ENCODE measurements around the gene ARHGAP15. TPM values are rescaled to one million over a fixed set of nuclear protein-coding genes. Genes with fewer than 3 reads are reported as not detected.

Gene ARHGAP15
- total and polyA plus RNA-seq, 7 experiments from 2014 or later: 164 to 311 (median 201) TPM

- Mint-ChIP-seq H3K36me3 (peaks cover 15 to 59% (median 28%) of the 10 kb centered on the region in 5 donors), H3K27me3 (no peaks in the 10 kb centered on the region), H3K4me3 (peak overlapping the region in 1 of 10 donors; percentile 11), H3K9me3 (no peaks in the 10 kb centered on the region), H3K4me1 (peaks cover 20 to 83% (median 78%) of the 10 kb centered on the region in 7 donors), H3K27ac (peak overlapping the region in 7 of 9 donors; percentile 9 to 81 (median 33))
- Histone ChIP-seq H3K4me3 (ENCODE audit: low read length) (no peak overlapping the region), H3K9me3 (ENCODE audit: control insufficient read depth in 2 of 3, low read length in 3 of 3) (no peaks in the 10 kb centered on the region), H3K27ac (ENCODE audit: low read depth, low read length) (no peak overlapping the region), H3K4me1 (ENCODE audit: control insufficient read depth in 2 of 2, insufficient read depth in 2 of 2, low read length in 2 of 2) (no peaks in the 10 kb centered on the region), H3K36me3 (ENCODE audit: control insufficient read depth in 2 of 3, insufficient read depth in 3 of 3, low read length in 3 of 3) (peaks cover 0 to 27% (median 0%) of the 10 kb centered on the region in 3 experiments), H3K27me3 (ENCODE audit: control insufficient read depth in 2 of 2, insufficient read depth in 2 of 2, low read length in 2 of 2) (no peaks in the 10 kb centered on the region)
- DNase-seq (no peak), ATAC-seq (no peak)
- intact Hi-C loops (cut with micrococcal nuclease): loop anchor here in 1 of 2 donors (2.0 kb wide), 1 partner anchor 15 kb away; no protein-coding TSS in a partner anchor
- ChIA-PET CTCF (interaction anchor here (2.0 kb wide), 1 partner anchor 81 kb away, joined by 6 read pairs; no protein-coding TSS in a partner anchor), POLR2A (interaction anchor here (0.8 to 1.5 kb wide), 3 partner anchors 10 to 14 kb away, joined by 3 to 7 read pairs (median 3); no protein-coding TSS in a partner anchor)
Measured at GRCh38 chr2:143192106-143192505, 62.9 kb downstream of the ARHGAP15 start.

- Mint-ChIP-seq H3K36me3 (peaks cover 12 to 55% (median 28%) of the 10 kb centered on the region in 5 donors), H3K27me3 (no peaks in the 10 kb centered on the region), H3K4me1 (peaks cover 20 to 79% (median 73%) of the 10 kb centered on the region in 7 donors), H3K27ac (peak overlapping the region in 8 of 9 donors; percentile 24 to 81 (median 40)), H3K4me3 (peak overlapping the region in 2 of 10 donors; percentile 11 to 42), H3K9me3 (no peaks in the 10 kb centered on the region)
- Histone ChIP-seq H3K27me3 (ENCODE audit: control insufficient read depth in 2 of 2, insufficient read depth in 2 of 2, low read length in 2 of 2) (no peaks in the 10 kb centered on the region), H3K36me3 (ENCODE audit: control insufficient read depth in 2 of 3, insufficient read depth in 3 of 3, low read length in 3 of 3) (peaks cover 0 to 27% (median 0%) of the 10 kb centered on the region in 3 experiments), H3K9me3 (ENCODE audit: control insufficient read depth in 2 of 3, low read length in 3 of 3) (no peaks in the 10 kb centered on the region), H3K27ac (ENCODE audit: low read depth, low read length) (no peak overlapping the region), H3K4me1 (ENCODE audit: control insufficient read depth in 2 of 2, insufficient read depth in 2 of 2, low read length in 2 of 2) (no peaks in the 10 kb centered on the region), H3K4me3 (ENCODE audit: low read length) (no peak overlapping the region)
- ATAC-seq: no peak
- no peak for DNase-seq
- ChIA-PET CTCF (interaction anchor here (1.2 to 2.0 kb wide), 2 partner anchors 12 to 82 kb away, joined by 4 to 6 read pairs; no protein-coding TSS in a partner anchor), POLR2A (interaction anchor here (1.2 to 1.5 kb wide), 2 partner anchors 9 to 14 kb away, joined by 3 to 6 read pairs; no protein-coding TSS in a partner anchor)
- intact Hi-C loops (cut with micrococcal nuclease): loop anchor here in 1 of 2 donors (2.0 kb wide), 1 partner anchor 16 kb away; no protein-coding TSS in a partner anchor
Measured at GRCh38 chr2:143192716-143193115, 63.5 kb downstream of the ARHGAP15 start.

- intact Hi-C loops (cut with micrococcal nuclease): loop anchor here in 1 of 2 donors (2.0 kb wide), 1 partner anchor 16 kb away; no protein-coding TSS in a partner anchor
- Mint-ChIP-seq H3K9me3 (no peaks in the 10 kb centered on the region), H3K27ac (peak overlapping the region in 5 of 9 donors; percentile 14 to 81 (median 28)), H3K36me3 (peaks cover 12 to 55% (median 28%) of the 10 kb centered on the region in 5 donors), H3K4me1 (peaks cover 17 to 79% (median 71%) of the 10 kb centered on the region in 7 donors), H3K27me3 (no peaks in the 10 kb centered on the region), H3K4me3 (peak overlapping the region in 2 of 10 donors; percentile 1 to 32)
- H3K27ac ChIP-seq (ENCODE audit: low read depth, low read length): no peak overlapping the region
- no peaks in the 10 kb centered on the region for H3K9me3 ChIP-seq (ENCODE audit: control insufficient read depth in 2 of 3, low read length in 3 of 3)
- H3K4me1 ChIP-seq (ENCODE audit: control insufficient read depth in 2 of 2, insufficient read depth in 2 of 2, low read length in 2 of 2): no peaks in the 10 kb centered on the region
- peaks cover 0 to 27% (median 0%) of the 10 kb centered on the region in 3 experiments for H3K36me3 ChIP-seq (ENCODE audit: control insufficient read depth in 2 of 3, insufficient read depth in 3 of 3, low read length in 3 of 3)
- no peaks in the 10 kb centered on the region for H3K27me3 ChIP-seq (ENCODE audit: control insufficient read depth in 2 of 2, insufficient read depth in 2 of 2, low read length in 2 of 2)
- no peak for DNase-seq
- ChIA-PET POLR2A (interaction anchor here (1.2 to 1.5 kb wide), 2 partner anchors 10 to 13 kb away, joined by 3 to 6 read pairs; no protein-coding TSS in a partner anchor), CTCF (interaction anchor here (1.2 to 2.0 kb wide), 2 partner anchors 12 to 82 kb away, joined by 4 to 6 read pairs; no protein-coding TSS in a partner anchor)
- H3K4me3 ChIP-seq (ENCODE audit: low read length): no peak overlapping the region
- ATAC-seq: no peak
Measured at GRCh38 chr2:143193121-143193520, 63.9 kb downstream of the ARHGAP15 start.

- Histone ChIP-seq H3K36me3 (ENCODE audit: control insufficient read depth in 2 of 3, insufficient read depth in 3 of 3, low read length in 3 of 3) (peaks cover 0 to 17% (median 0%) of the 10 kb centered on the region in 3 experiments), H3K4me1 (ENCODE audit: control insufficient read depth in 2 of 2, insufficient read depth in 2 of 2, low read length in 2 of 2) (no peaks in the 10 kb centered on the region), H3K4me3 (ENCODE audit: low read length) (no peak overlapping the region), H3K27ac (ENCODE audit: low read depth, low read length) (no peak overlapping the region), H3K9me3 (ENCODE audit: control insufficient read depth in 2 of 3, low read length in 3 of 3) (no peaks in the 10 kb centered on the region), H3K27me3 (ENCODE audit: control insufficient read depth in 2 of 2, insufficient read depth in 2 of 2, low read length in 2 of 2) (no peaks in the 10 kb centered on the region)
- Mint-ChIP-seq H3K27me3 (no peaks in the 10 kb centered on the region), H3K36me3 (peaks cover 12 to 56% (median 26%) of the 10 kb centered on the region in 5 donors), H3K27ac (peak overlapping the region in 4 of 9 donors; percentile 26 to 81 (median 38)), H3K9me3 (no peaks in the 10 kb centered on the region), H3K4me3 (no peak overlapping the region), H3K4me1 (peaks cover 17 to 80% (median 67%) of the 10 kb centered on the region in 7 donors)
- CTCF ChIA-PET: no interaction called here
- ATAC-seq: no peak
- DNase-seq: no peak
- intact Hi-C loops (cut with micrococcal nuclease): loop anchor here in 1 of 2 donors (2.0 kb wide), 1 partner anchor 19 kb away; no protein-coding TSS in a partner anchor
- POLR2A ChIA-PET: no interaction called here
Measured at GRCh38 chr2:143195511-143195910, 66.3 kb downstream of the ARHGAP15 start.

GRCh38 chr2:143204062-143204461, 74.8 kb downstream of the ARHGAP15 start:
- Histone ChIP-seq H3K27me3 (ENCODE audit: control insufficient read depth in 2 of 2, insufficient read depth in 2 of 2, low read length in 2 of 2) (no peaks in the 10 kb centered on the region), H3K4me1 (ENCODE audit: control insufficient read depth in 2 of 2, insufficient read depth in 2 of 2, low read length in 2 of 2) (peaks cover 28 to 34% of the 10 kb centered on the region in 2 donors), H3K36me3 (ENCODE audit: control insufficient read depth in 2 of 3, insufficient read depth in 3 of 3, low read length in 3 of 3) (peaks cover 3 to 39% (median 16%) of the 10 kb centered on the region in 3 experiments), H3K4me3 (ENCODE audit: low read length) (no peak overlapping the region), H3K27ac (ENCODE audit: low read depth, low read length) (no peak overlapping the region), H3K9me3 (ENCODE audit: control insufficient read depth in 2 of 3, low read length in 3 of 3) (no peaks in the 10 kb centered on the region)
- intact Hi-C loops (cut with micrococcal nuclease): loop anchor here (2.0 kb wide), 2 partner anchors 19 to 41 kb away; no protein-coding TSS in a partner anchor
- Mint-ChIP-seq H3K27me3 (no peaks in the 10 kb centered on the region), H3K27ac (peak overlapping the region; percentile 5 to 90 (median 58)), H3K9me3 (peaks cover 0 to 7% (median 0%) of the 10 kb centered on the region in 11 donors), H3K36me3 (peaks cover 22 to 81% (median 64%) of the 10 kb centered on the region in 5 donors), H3K4me3 (peak overlapping the region in 5 of 10 donors; percentile 16 to 58 (median 27)), H3K4me1 (peaks cover 25 to 85% (median 73%) of the 10 kb centered on the region in 7 donors)
- no peak for ATAC-seq
- ChIA-PET CTCF (interaction anchor here (1.3 to 3.2 kb wide), 6 partner anchors 11 to 93 kb away, joined by 4 to 20 read pairs (median 7); no protein-coding TSS in a partner anchor), POLR2A (no interaction called here)
- DNase-seq: no peak

- Histone ChIP-seq H3K36me3 (ENCODE audit: control insufficient read depth in 2 of 3, insufficient read depth in 3 of 3, low read length in 3 of 3) (peaks cover 10 to 48% (median 16%) of the 10 kb centered on the region in 3 experiments), H3K27me3 (ENCODE audit: control insufficient read depth in 2 of 2, insufficient read depth in 2 of 2, low read length in 2 of 2) (no peaks in the 10 kb centered on the region), H3K27ac (ENCODE audit: low read depth, low read length) (no peak overlapping the region), H3K4me1 (ENCODE audit: control insufficient read depth in 2 of 2, insufficient read depth in 2 of 2, low read length in 2 of 2) (peaks cover 28 to 34% of the 10 kb centered on the region in 2 donors), H3K9me3 (ENCODE audit: control insufficient read depth in 2 of 3, low read length in 3 of 3) (no peaks in the 10 kb centered on the region), H3K4me3 (ENCODE audit: low read length) (no peak overlapping the region)
- ATAC-seq: peak; percentile 77
- intact Hi-C loops (cut with micrococcal nuclease): loop anchor here (1.0 to 2.0 kb wide), 8 partner anchors 10 to 76 kb away; partner anchors contain the start of gene ARHGAP15 (in 1 of the 2)
- peak in 7 of 9 donors; percentile 13 to 58 (median 44) for DNase-seq
- CTCF ChIA-PET: interaction anchor here (0.6 to 3.2 kb wide), 10 partner anchors 12 to 93 kb away, joined by 3 to 20 read pairs (median 5); no protein-coding TSS in a partner anchor
- Mint-ChIP-seq H3K27me3 (no peaks in the 10 kb centered on the region), H3K27ac (peak overlapping the region in 8 of 9 donors; percentile 10 to 90 (median 58)), H3K36me3 (peaks cover 32 to 79% (median 70%) of the 10 kb centered on the region in 5 donors), H3K9me3 (peaks cover 0 to 7% (median 0%) of the 10 kb centered on the region in 11 donors), H3K4me3 (peak overlapping the region in 6 of 10 donors; percentile 0 to 58 (median 16)), H3K4me1 (peaks cover 30 to 85% (median 78%) of the 10 kb centered on the region in 7 donors)
- POLR2A ChIA-PET: interaction anchor here (0.6 kb wide), 1 partner anchor 92 kb away, joined by 3 read pairs; no protein-coding TSS in a partner anchor
Measured at GRCh38 chr2:143205106-143205764, 76.0 kb downstream of the ARHGAP15 start.

Measured in naive thymus-derived CD4-positive, alpha-beta T cell (primary cell).